Measurements from ENCODE around the gene CBL. TPM values are rescaled to one million over a fixed set of nuclear protein-coding genes. Genes with fewer than 3 reads are reported as not detected.

Gene CBL
- total and polyA plus RNA-seq, 10 of the 15 experiments (the other 5 are each of a cell fraction or from before 2014, with no cell fraction given), result 3.9 to 27.1 (median 9.5) TPM

DNA sequence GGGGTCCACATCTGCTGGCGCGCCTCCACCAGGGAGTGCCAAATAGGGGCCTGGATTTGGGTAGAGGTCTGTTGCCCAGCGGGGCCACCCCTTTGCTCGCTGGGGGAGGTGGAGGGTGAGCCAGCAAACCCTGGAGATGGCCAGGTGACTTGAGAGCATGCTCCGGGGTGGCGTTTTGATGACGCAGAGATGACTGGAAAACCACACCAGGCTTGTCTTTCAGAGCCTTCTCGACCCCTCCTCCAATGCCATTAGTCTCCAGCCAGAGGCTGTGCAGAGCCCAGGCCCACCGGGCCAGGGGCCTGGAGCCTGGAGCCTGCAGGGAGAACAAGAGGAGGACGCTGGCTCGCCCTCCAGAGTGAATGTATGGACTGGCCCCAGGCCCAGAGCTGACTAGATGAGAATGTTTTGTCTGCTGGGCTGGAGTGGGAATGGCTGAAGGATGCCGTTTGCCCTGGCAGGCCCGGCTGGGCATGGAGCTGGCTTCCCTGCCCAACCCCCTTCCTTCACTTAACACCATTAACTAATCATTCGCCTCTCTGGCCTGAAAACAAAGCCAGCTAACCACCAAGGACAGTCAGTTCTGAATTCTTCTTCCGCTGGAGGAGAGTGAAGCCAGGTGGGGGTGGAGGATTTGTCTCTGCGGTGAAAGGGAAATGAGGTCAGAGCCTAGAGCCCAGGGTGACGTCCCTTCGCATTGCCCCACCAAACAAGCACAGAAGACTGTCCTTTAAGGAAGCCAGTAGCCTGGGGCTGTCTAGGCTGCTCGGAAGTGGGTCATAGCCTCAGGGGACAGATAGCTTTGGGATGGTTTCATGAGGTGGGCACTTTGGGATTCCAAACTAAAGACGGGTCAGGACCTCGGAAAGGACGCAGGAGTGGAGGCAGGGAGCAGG is 112.3 kb downstream of the CBL start (continued):
- TF ChIP-seq BHLHE40 (IDR thresholded peaks at IDR 0.05; ENCODE audit: borderline replicate concordance in 1 of 2, low read depth in 2 of 2, low read length in 1 of 2) (no peak), CBX3 (IDR thresholded peaks at IDR 0.05; ENCODE audit: borderline replicate concordance, low read depth) (no peak)
- TF ChIP-seq, protein P1, sequence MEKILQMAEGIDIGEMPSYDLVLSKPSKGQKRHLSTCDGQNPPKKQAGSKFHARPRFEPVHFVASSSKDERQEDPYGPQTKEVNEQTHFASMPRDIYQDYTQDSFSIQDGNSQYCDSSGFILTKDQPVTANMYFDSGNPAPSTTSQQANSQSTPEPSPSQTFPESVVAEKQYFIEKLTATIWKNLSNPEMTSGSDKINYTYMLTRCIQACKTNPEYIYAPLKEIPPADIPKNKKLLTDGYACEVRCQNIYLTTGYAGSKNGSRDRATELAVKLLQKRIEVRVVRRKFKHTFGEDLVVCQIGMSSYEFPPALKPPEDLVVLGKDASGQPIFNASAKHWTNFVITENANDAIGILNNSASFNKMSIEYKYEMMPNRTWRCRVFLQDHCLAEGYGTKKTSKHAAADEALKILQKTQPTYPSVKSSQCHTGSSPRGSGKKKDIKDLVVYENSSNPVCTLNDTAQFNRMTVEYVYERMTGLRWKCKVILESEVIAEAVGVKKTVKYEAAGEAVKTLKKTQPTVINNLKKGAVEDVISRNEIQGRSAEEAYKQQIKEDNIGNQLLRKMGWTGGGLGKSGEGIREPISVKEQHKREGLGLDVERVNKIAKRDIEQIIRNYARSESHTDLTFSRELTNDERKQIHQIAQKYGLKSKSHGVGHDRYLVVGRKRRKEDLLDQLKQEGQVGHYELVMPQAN (conservative IDR thresholded peaks at IDR 0.05), result no peak

DNA sequence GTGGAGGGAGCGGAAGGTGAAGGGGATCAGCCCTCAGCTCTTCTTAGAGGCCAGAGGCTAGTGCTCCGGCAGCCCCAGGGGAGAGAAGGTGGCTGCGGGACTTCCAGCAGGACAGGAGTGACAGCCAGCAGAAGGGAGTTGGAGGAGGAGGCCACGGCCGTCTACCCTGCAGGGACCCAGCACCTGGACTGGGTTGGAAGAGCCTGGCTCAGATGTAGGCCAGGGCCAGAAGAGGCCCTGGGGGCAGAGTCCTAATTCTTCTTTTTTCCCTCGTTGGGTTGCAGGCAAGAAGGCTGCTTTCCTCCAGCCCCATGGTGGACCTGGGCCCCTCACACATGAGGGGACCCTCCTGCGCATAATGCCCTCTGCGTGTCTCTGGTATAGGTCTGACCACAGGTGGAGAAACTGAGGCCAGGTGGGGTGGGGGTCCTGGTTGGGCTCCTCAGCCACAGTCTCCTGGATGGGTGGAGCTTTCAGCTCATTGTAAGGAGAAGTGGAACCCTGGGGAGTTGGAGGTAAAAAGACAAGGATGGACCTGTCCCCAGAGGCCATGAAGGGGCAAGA is 113.1 kb downstream of the CBL start:
- 9% methylated on average over 8 of the region's 8 CpGs for WGBS (ENCODE audit: insufficient coverage, insufficient replicate concordance, low lambda C conversion rate, missing lambda C conversion rate)
- peak overlapping the region; percentile 6 for H2AFZ ChIP-seq (ENCODE audit: control insufficient read depth, low read depth, low read length)
- intact Hi-C loops (cut with micrococcal nuclease; ENCODE audit: unreplicated experiment), result no loop called here
- H3K36me3 ChIP-seq (ENCODE audit: control insufficient read depth in 2 of 2, insufficient read depth in 2 of 2, low read length in 1 of 2), result no peaks in the 10 kb centered on the region
- H4K20me1 ChIP-seq (ENCODE audit: control insufficient read depth, insufficient read depth), result no peaks in the 10 kb centered on the region
- CTCF ChIA-PET, result interaction anchor here (0.9 to 5.6 kb wide), 7 partner anchors 15 to 150 kb away, joined by 3 to 63 read pairs (median 4); partner anchors contain the start of genes CBL and RNF26
- peaks cover 48% of the 10 kb centered on the region for H3K4me1 ChIP-seq (ENCODE audit: control insufficient read depth, insufficient read depth, low read length)
- H3K27ac ChIP-seq (ENCODE audit: control insufficient read depth, insufficient read depth), result peak overlapping the region; percentile 58
- ATAC-seq (no peak), DNase-seq (ENCODE audit: low read depth, low spot score) (no peak), FAIRE-seq (no peak)
- SMC1A ChIA-PET (ENCODE audit: uncharacterized antibody, unreplicated experiment), result interaction anchor here (1.1 to 3.5 kb wide), 2 partner anchors 19 to 113 kb away, joined by 3 to 14 read pairs; partner anchors contain the start of gene CBL
- in situ Hi-C loops (cut with MboI), result no loop called here
- TF ChIP-seq, protein P2, sequence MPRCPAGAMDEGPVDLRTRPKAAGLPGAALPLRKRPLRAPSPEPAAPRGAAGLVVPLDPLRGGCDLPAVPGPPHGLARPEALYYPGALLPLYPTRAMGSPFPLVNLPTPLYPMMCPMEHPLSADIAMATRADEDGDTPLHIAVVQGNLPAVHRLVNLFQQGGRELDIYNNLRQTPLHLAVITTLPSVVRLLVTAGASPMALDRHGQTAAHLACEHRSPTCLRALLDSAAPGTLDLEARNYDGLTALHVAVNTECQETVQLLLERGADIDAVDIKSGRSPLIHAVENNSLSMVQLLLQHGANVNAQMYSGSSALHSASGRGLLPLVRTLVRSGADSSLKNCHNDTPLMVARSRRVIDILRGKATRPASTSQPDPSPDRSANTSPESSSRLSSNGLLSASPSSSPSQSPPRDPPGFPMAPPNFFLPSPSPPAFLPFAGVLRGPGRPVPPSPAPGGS (IDR thresholded peaks at IDR 0.05; ENCODE audit: borderline replicate concordance, insufficient read depth, low read depth, low read length, poor library complexity, severe bottlenecking), result no peak
- TF ChIP-seq, protein P3, sequence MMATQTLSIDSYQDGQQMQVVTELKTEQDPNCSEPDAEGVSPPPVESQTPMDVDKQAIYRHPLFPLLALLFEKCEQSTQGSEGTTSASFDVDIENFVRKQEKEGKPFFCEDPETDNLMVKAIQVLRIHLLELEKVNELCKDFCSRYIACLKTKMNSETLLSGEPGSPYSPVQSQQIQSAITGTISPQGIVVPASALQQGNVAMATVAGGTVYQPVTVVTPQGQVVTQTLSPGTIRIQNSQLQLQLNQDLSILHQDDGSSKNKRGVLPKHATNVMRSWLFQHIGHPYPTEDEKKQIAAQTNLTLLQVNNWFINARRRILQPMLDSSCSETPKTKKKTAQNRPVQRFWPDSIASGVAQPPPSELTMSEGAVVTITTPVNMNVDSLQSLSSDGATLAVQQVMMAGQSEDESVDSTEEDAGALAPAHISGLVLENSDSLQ (IDR thresholded peaks at IDR 0.05), result 0 out of 2 replicates have a peak, but pooled peaks have one; percentile 3
- RAD21 ChIA-PET (ENCODE audit: unreplicated experiment), result interaction anchor here (0.7 to 1.2 kb wide), 4 partner anchors 11 to 252 kb away, joined by 3 to 5 read pairs (median 3); partner anchors contain the start of gene VPS11
- BruUV-seq (replicated peaks), result TSS peak; percentile 87
- H3K79me2 ChIP-seq (ENCODE audit: control insufficient read depth, insufficient read depth, low read length), result no peaks in the 10 kb centered on the region
- H3K9me3 ChIP-seq (replicated peaks; ENCODE audit: control insufficient read depth, insufficient read depth, low read length), result no peaks in the 10 kb centered on the region
- peaks cover 1 to 15% of the 10 kb centered on the region in 2 experiments; a peak in 3 of 4 replicates for H3K27me3 ChIP-seq (replicated peaks in 1 of 2; ENCODE audit: control insufficient read depth in 2 of 2, insufficient read depth in 2 of 2, low read length in 1 of 2)
- peak overlapping the region; percentile 50; the same call in 1 of the 2 replicates for H3K4me2 ChIP-seq (ENCODE audit: control insufficient read depth, insufficient read depth)
- H3K4me3 ChIP-seq, result no peak overlapping the region
- POLR2A ChIA-PET, result interaction anchor here (0.8 to 1.7 kb wide), 9 partner anchors 9 to 198 kb away, joined by 3 to 7 read pairs (median 3); partner anchors contain the start of genes HINFP and RNF26
- H3K9ac ChIP-seq (ENCODE audit: control insufficient read depth, insufficient read depth, low read length), result peak overlapping the region; percentile 34

Data from GM12878 (cell line).